ENCODE results near the gene STX3. TPM values are rescaled to one million over a fixed set of nuclear protein-coding genes. Genes with fewer than 3 reads are reported as not detected.

Gene STX3
- total and polyA plus RNA-seq, 4 donors = 3.3 to 8.5 (median 5.8) TPM

DNA sequence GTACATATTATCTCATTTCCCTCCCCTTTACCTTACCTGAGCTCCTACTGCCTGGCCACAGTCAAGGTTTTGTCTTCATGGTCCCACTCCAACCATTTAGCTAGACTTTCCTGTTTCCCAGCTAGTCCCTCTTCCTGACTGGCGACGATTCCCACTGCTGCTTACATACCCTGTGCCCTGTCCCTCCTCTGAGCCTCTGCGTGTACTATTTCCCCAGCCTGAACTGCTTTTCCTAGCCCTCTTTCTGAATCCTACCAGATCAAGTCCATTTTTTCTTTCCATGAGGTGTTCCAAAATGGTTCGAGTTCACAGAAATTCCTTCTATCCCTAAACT, 32.0 kb downstream of the STX3 start:
- peaks cover 0 to 9% (median 1%) of the 10 kb centered on the region in 4 donors for H3K4me1 ChIP-seq (ENCODE audit: control insufficient read depth in 4 of 4, insufficient read depth in 4 of 4, low read length in 3 of 4)
- WGBS = 68% methylated on average over 4 of the region's 4 CpGs
- H3K9ac ChIP-seq (ENCODE audit: low read depth in 1 of 2, low read length in 2 of 2) = no peak overlapping the region
- H3K36me3 ChIP-seq (ENCODE audit: control insufficient read depth in 4 of 4, insufficient read depth in 3 of 4, low read depth in 1 of 4, low read length in 3 of 4) = peaks cover 0 to 9% (median 0%) of the 10 kb centered on the region in 4 donors
- H3K27me3 ChIP-seq (ENCODE audit: control insufficient read depth in 4 of 4, insufficient read depth in 4 of 4, low read length in 3 of 4) = no peaks in the 10 kb centered on the region
- H3K9me3 ChIP-seq (ENCODE audit: control insufficient read depth in 4 of 4, low read length in 3 of 4) = no peaks in the 10 kb centered on the region
- no peak for DNase-seq (ENCODE audit: low spot score)
- no peak overlapping the region for H3K4me3 ChIP-seq (ENCODE audit: low read depth in 1 of 3, low read length in 3 of 3)
- TF ChIP-seq JUND (IDR thresholded peaks at IDR 0.05) (peak in 1 of 2 donors; percentile 10), HNF4A (conservative IDR thresholded peaks at IDR 0.05) (no peak)
- H3K27ac ChIP-seq (ENCODE audit: low read depth in 1 of 2, low read length in 2 of 2) = peak overlapping the region; percentile 5 to 10

- Histone ChIP-seq H3K36me3 (ENCODE audit: control insufficient read depth in 4 of 4, insufficient read depth in 3 of 4, low read depth in 1 of 4, low read length in 3 of 4) (peaks cover 0 to 9% (median 2%) of the 10 kb centered on the region in 4 donors), H3K4me1 (ENCODE audit: control insufficient read depth in 4 of 4, insufficient read depth in 4 of 4, low read length in 3 of 4) (peaks cover 0 to 9% (median 1%) of the 10 kb centered on the region in 4 donors), H3K9me3 (ENCODE audit: control insufficient read depth in 4 of 4, low read length in 3 of 4) (no peaks in the 10 kb centered on the region), H3K4me3 (ENCODE audit: low read depth in 1 of 3, low read length in 3 of 3) (no peak overlapping the region), H3K27ac (ENCODE audit: low read depth in 1 of 2, low read length in 2 of 2) (no peak overlapping the region), H3K27me3 (ENCODE audit: control insufficient read depth in 4 of 4, insufficient read depth in 4 of 4, low read length in 3 of 4) (no peaks in the 10 kb centered on the region), H3K9ac (ENCODE audit: low read depth in 1 of 2, low read length in 2 of 2) (no peak overlapping the region)
- 87% methylated on average over 3 of the region's 3 CpGs for WGBS
- no peak for DNase-seq (ENCODE audit: low spot score)
- TF ChIP-seq REST (IDR thresholded peaks at IDR 0.05) (no peak), HNF4G (IDR thresholded peaks at IDR 0.05) (no peak), SP1 (IDR thresholded peaks at IDR 0.05) (no peak), ATF3 (IDR thresholded peaks at IDR 0.05) (no peak), RAD21 (IDR thresholded peaks at IDR 0.05) (no peak), NR2F2 (IDR thresholded peaks at IDR 0.05) (no peak), MAX (IDR thresholded peaks at IDR 0.05) (no peak), RXRA (IDR thresholded peaks at IDR 0.05) (no peak)
- TF ChIP-seq, protein P1, sequence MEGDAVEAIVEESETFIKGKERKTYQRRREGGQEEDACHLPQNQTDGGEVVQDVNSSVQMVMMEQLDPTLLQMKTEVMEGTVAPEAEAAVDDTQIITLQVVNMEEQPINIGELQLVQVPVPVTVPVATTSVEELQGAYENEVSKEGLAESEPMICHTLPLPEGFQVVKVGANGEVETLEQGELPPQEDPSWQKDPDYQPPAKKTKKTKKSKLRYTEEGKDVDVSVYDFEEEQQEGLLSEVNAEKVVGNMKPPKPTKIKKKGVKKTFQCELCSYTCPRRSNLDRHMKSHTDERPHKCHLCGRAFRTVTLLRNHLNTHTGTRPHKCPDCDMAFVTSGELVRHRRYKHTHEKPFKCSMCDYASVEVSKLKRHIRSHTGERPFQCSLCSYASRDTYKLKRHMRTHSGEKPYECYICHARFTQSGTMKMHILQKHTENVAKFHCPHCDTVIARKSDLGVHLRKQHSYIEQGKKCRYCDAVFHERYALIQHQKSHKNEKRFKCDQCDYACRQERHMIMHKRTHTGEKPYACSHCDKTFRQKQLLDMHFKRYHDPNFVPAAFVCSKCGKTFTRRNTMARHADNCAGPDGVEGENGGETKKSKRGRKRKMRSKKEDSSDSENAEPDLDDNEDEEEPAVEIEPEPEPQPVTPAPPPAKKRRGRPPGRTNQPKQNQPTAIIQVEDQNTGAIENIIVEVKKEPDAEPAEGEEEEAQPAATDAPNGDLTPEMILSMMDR (IDR thresholded peaks at IDR 0.05; ENCODE audit: low read depth, low read length, missing input control) = no peak
Observed at GRCh38 chr11:59787816-59788215, 32.6 kb downstream of the STX3 start.

- Histone ChIP-seq H3K36me3 (ENCODE audit: control insufficient read depth in 4 of 4, insufficient read depth in 3 of 4, low read depth in 1 of 4, low read length in 3 of 4) (peaks cover 0 to 18% (median 14%) of the 10 kb centered on the region in 4 donors), H3K9ac (ENCODE audit: low read depth in 1 of 2, low read length in 2 of 2) (no peak overlapping the region), H3K9me3 (ENCODE audit: control insufficient read depth in 4 of 4, low read length in 3 of 4) (no peaks in the 10 kb centered on the region), H3K27me3 (ENCODE audit: control insufficient read depth in 4 of 4, insufficient read depth in 4 of 4, low read length in 3 of 4) (no peaks in the 10 kb centered on the region), H3K4me1 (ENCODE audit: control insufficient read depth in 4 of 4, insufficient read depth in 4 of 4, low read length in 3 of 4) (peaks cover 0 to 7% (median 1%) of the 10 kb centered on the region in 4 donors), H3K4me3 (ENCODE audit: low read depth in 1 of 3, low read length in 3 of 3) (no peak overlapping the region), H3K27ac (ENCODE audit: low read depth in 1 of 2, low read length in 2 of 2) (peak overlapping the region in 1 of 2 donors; percentile 8)
- no peak for DNase-seq (ENCODE audit: low spot score)
- TF ChIP-seq TAF1 (conservative IDR thresholded peaks at IDR 0.05) (no peak), NR2F2 (IDR thresholded peaks at IDR 0.05) (no peak), JUND (IDR thresholded peaks at IDR 0.05) (no peak), RXRA (IDR thresholded peaks at IDR 0.05) (no peak), RAD21 (IDR thresholded peaks at IDR 0.05) (no peak), HNF4G (IDR thresholded peaks at IDR 0.05) (no peak), SP1 (IDR thresholded peaks at IDR 0.05) (peak; percentile 36), HNF4A (conservative IDR thresholded peaks at IDR 0.05) (peak; percentile 24 to 41), FOXA1 (IDR thresholded peaks at IDR 0.05) (no peak), REST (IDR thresholded peaks at IDR 0.05) (no peak), EGR1 (IDR thresholded peaks at IDR 0.05; ENCODE audit: low read depth in 2 of 2) (no peak), FOXA2 (IDR thresholded peaks at IDR 0.05) (no peak)
- WGBS = 79% methylated on average over 4 of the region's 4 CpGs
Observed at GRCh38 chr11:59791639-59792038, 36.5 kb downstream of the STX3 start.
